Activated CD4-positive, alpha-beta T cell treated with anti-CD3 and anti-CD28 coated beads for 4 hours (primary cell): ENCODE measurements around the gene ADPRM.
A peak's percentile ranks its signal among the peaks of the same experiment; 100 is the strongest.
"Not testable (repeated sequence)": the region's sequence is repeated elsewhere in the genome, so short reads cannot be mapped to it uniquely, and the experiment has no call there.

ENCODE experiments used
- DNase-seq, 2 donors: peaks; one replicate each; pipeline ENCODE4 v3.0.0-alpha.2; 2020

Gene ADPRM

GRCh38 chr17:10702574-10702973 lies 5.2 kb downstream of the ADPRM start:
- DNase-seq, result no peak

- no peak for DNase-seq
These were observed 8.3 kb downstream of the ADPRM start for GRCh38 chr17:10705727-10706126.

- DNase-seq, result no peak
These were observed 15.9 kb downstream of the ADPRM start for GRCh38 chr17:10713318-10713717.

GRCh38 chr17:10716218-10716617 lies 18.8 kb downstream of the ADPRM start:
- DNase-seq, result no peak

GRCh38 chr17:10718547-10718946 lies 21.2 kb downstream of the ADPRM start:
- DNase-seq, result no peak

GRCh38 chr17:10724546-10725195 lies 27.3 kb downstream of the ADPRM start:
- no peak for DNase-seq

GRCh38 chr17:10725262-10725661 lies 27.9 kb downstream of the ADPRM start:
- DNase-seq, result no peak

- DNase-seq, result no peak
These were observed 28.8 kb downstream of the ADPRM start for GRCh38 chr17:10726196-10726595.

GRCh38 chr17:10727192-10727591 lies 29.8 kb downstream of the ADPRM start:
- DNase-seq, result no peak

GRCh38 chr17:10728331-10728892 lies 31.0 kb downstream of the ADPRM start:
- no peak for DNase-seq

GRCh38 chr17:10729334-10730193 lies 32.2 kb downstream of the ADPRM start, which contains the start of gene TMEM220:
Gene TMEM220 (minus strand): TSS chr17:10730023. CDS start chr17:10729851, 172 bp downstream.
- peak; percentile 50 to 51 for DNase-seq

GRCh38 chr17:10730247-10730646 lies 32.9 kb downstream of the ADPRM start:
- peak in 1 of 2 donors; percentile 14 for DNase-seq

GRCh38 chr17:10731408-10731879 lies 34.0 kb downstream of the ADPRM start:
- DNase-seq, result no peak

- not testable (repeated sequence) for DNase-seq
These were observed 34.7 kb downstream of the ADPRM start for GRCh38 chr17:10732121-10732520.

- no peak for DNase-seq
These were observed 36.3 kb downstream of the ADPRM start for GRCh38 chr17:10733666-10734065.

GRCh38 chr17:10735251-10735650 lies 37.9 kb downstream of the ADPRM start:
- no peak for DNase-seq

- no peak for DNase-seq
These were observed 38.4 kb downstream of the ADPRM start for GRCh38 chr17:10735821-10736220.

GRCh38 chr17:10737168-10737622 lies 39.8 kb downstream of the ADPRM start:
- DNase-seq, result peak in 1 of 2 donors; percentile 15

GRCh38 chr17:10737736-10738135 lies 40.3 kb downstream of the ADPRM start:
- DNase-seq, result no peak

GRCh38 chr17:10738521-10739258 lies 41.3 kb downstream of the ADPRM start:
- DNase-seq, result no peak

GRCh38 chr17:10739386-10739785 lies 42.0 kb downstream of the ADPRM start:
- no peak for DNase-seq

GRCh38 chr17:10741416-10742135 lies 44.2 kb downstream of the ADPRM start:
- no peak for DNase-seq
